HTR-8/SVneo (cell line): Measurements from ENCODE around the gene SBNO2.
"Not testable (repeated sequence)": the region's sequence is repeated elsewhere in the genome, so short reads cannot be mapped to it uniquely, and the experiment has no call there.

Experiments used
- DNase-seq: peaks from one replicate; pipeline ENCODE4 v3.0.0; 2011; ENCODE audit warnings: low spot score, mixed read lengths; ENCODE audit not compliant: insufficient read length
- FAIRE-seq: peaks from 2 replicates; lab custom pipeline; 2011; peaks lifted over from hg19 to GRCh38; lab: Jason Lieb, UNC

SBNO2 gene

DNA sequence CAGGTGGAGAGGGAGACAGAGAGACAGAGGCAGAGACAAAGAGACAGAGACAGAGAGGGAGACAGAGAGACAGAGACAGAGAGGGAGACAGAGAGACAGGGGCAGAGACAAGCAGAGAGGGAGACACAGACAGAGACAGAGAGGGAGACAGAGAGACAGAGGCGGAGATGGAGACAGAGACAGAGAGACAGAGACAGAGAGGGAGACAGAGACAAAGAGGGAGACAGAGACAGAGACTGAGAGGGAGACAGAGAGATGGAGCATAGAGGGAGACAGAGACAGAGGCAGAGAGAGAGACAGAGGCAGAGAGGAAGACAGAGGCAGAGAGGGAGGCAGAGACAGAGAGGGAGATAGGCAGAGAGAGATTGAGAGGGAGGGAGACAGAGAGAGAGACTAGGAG lies 29.3 kb downstream of the SBNO2 start:
- FAIRE-seq (no peak), DNase-seq (no peak)

DNA sequence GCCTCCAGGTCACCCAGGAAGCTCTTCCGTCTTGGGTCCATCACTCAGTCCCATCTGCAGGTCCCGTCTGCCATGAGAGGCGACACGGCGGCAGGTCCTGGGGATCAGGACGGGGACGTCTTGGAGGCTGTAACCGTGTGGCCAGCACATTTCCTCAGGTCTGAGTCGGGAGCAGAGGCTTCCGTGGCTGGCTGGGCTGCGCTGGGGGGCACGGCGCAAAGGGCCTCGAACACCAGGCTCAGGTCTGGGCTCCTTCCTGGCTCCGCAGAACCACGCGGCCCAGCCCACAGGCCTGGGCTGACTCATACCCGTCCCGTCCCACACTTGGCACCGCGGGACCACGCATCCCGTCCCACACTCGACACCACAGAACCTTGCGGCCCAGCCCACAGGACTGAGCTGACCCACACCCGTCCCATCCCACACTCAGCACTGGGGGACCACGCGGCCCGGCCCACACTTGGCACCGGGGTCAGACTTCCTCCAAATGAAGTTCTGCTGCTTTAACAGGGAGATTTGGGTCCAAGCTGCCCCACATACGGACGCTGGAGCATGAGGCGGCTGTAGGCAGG lies 30.2 kb downstream of the SBNO2 start:
- FAIRE-seq (no peak), DNase-seq (no peak)

DNA sequence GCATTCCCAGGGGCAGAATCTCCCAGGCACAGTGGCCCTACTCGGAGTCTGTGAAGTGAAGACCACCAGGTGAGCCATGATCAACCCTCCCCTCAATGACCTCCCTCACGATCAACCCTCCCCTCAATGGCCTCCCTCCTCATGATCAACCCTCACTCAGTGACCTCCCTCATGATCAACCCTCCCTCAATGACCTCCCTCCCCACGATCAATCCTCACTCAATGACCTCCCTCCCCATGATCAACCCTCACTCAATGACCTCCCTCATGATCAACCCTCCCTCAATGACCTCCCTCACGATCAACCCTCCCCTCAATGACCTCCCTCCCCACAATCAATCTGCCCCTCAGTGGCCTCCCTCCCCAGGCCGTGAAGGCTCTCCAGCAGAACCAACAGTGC lies 32.1 kb downstream of the SBNO2 start:
- FAIRE-seq (peak; percentile 99), DNase-seq (no peak)

DNA sequence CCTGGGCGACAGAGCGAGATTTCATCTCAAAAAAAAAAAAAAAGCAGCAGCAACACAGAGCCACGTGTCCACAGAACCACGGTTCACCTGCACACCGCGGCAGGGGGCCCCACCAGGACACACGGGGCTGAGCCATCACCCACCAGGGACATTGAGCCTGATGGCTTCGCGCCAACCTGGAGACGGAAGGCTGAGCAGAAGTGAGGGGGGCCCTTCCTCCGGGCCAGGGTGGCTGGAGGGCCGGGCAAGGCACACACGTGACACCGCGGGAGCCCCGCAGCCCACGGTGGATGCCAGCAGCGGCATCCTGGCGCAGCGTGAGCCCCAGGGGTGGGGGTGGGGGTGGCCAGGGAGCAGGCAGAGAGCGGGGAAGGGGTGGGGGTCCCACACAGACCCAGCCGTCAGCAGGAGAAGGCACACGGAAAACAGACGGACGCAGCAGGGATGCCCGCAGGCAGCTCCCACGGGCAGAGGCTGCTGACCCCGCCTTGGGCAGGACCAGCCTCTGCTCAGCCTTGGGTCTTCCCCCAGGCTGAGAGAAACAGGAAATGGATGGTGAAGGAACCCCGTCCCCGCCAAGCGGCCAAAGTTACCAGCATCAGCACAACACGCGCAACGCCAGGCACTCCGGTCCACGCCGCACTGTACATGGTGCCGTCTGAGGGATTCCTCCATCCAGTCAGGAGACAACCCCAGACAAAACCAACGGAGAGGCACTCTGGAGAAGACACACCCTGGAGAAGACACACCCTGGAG lies 33.6 kb downstream of the SBNO2 start:
- no peak for DNase-seq
- no peak for FAIRE-seq

DNA sequence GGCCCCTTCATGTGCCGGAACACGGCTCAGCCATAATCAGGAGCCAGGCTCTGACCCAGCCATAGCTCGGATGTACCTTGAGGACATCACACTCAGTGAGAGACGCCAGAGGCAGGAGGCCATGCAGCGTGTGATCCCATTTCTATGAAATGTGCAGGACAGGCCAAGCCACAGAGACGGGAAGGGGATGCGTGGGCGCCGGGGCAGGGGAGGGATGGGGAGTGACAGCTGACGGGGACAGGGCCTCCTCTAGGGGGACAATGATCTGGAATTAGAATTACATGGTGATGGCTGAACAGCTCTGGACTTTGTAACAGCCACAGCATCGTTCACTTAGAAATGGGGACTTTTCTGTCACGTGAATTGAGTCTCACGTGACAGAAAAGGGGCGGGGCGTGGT lies 34.9 kb downstream of the SBNO2 start:
- DNase-seq = no peak
- no peak for FAIRE-seq

DNA sequence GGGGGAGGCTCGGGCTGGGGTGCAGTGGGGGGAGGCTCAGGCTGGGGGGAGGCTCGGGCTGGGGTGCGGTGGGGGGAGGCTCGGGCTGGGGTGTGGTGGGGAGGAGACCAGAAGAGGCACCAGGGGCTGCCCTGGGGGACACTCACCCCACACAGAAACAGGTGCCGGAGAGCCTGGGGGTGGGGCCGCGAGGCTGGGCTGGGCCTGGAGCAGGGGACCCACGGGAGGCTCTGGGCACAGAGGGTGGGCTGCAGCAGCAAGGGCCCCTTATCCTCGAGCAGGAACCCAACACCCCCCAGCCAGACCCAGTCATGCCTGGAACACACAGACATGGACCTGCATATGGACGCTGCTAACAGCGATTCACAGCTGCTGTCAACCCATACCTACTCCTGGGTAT lies 35.9 kb downstream of the SBNO2 start:
- FAIRE-seq (no peak), DNase-seq (no peak)

DNA sequence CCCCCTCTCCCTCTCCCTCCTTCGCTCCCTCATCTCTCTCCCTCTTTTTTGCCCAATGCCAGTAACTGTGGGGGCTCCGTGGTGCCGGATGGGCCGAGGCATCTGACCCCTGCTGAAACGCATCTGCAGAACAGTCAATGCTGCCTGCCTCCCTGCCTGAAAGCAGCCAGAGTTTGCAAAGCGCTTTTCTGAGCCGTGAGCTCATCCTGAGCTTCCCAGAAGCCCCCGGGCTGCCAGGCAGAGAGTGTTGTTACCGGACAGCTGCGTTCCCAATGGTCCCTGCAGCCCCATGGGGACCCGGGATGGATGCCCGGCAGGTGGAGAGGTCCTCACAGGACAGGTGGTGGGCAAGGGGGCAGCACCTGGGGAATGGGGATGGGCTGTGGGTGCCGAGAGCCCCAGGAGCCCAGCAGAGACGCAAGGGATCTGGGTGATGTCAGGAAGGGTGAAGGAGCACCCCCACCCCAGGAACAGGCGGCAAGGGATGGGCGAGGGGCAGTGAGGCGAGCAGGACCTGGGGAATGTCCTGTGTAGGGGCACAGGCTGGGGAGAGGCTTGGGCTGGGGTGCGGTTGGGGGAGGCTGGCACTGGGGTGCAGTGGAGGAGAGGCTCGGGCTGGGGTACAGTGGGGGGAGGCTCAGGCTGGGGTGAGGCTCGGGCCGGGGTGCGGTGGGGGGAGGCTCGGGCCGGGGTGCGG lies 37.3 kb downstream of the SBNO2 start:
- DNase-seq = no peak
- no peak for FAIRE-seq

DNA sequence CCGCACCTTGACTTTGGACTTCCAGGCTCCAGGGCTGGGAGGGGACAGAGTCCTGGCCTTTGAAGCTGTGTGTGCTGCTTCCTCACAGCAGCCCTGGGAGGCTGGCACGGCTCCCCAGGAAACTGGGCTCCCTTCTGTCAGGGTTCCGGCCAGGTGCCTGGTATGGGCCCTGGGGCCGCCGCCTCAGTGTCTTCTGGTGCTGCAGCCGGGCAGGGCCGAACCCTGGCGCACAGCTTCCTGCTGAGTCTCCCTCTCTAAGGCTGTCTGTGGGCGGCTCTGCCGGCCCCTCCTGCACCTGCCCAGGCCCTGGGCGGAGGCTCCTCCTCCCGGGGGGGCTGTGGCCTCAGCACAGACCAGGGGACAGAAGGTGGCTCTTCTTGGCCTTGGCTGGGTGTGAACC lies 37.9 kb downstream of the SBNO2 start:
- FAIRE-seq = no peak

DNA sequence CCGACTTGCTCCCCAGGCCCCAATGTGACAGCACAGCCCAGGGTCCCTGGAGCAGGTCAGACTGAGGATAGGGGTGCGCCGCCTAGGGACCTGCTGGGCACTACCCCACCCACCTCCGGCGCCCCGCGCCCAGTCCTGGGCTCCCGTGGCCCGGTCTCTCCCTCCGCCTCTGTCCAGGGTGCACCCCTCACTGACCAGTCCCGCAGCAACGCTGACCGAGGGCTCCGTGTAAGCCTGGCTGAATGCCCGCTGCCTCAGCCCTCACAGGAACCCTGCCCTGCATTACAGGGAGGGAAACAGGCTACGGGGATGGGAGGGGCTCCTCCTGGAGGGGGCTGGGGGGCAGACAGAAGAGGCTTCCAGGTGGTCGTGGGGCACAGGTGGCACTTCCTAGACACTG lies 38.6 kb downstream of the SBNO2 start:
- DNase-seq (no peak), FAIRE-seq (no peak)

More for the DNA sequence above, 37.9 kb downstream of the SBNO2 start:
- no peak for DNase-seq

DNA sequence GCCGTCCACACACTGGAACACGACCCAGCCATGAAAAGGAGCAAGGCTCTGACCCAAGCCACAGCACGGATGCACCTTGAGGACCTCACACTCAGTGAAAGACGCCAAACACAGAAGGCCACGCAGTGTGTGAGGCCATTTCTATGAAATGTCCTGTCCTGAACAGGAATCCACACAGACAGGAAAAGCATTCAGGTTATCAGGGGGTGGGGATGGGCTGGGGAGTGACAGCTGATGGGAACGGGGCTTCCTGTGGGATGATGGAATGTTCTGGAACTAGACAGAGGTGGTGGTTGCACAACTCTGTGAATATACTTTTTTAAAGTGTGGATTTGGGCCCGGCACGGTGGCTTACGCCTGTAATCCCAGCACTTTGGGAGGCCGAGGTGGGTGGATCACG lies 39.6 kb downstream of the SBNO2 start:
- FAIRE-seq (no peak), DNase-seq (no peak)

DNA sequence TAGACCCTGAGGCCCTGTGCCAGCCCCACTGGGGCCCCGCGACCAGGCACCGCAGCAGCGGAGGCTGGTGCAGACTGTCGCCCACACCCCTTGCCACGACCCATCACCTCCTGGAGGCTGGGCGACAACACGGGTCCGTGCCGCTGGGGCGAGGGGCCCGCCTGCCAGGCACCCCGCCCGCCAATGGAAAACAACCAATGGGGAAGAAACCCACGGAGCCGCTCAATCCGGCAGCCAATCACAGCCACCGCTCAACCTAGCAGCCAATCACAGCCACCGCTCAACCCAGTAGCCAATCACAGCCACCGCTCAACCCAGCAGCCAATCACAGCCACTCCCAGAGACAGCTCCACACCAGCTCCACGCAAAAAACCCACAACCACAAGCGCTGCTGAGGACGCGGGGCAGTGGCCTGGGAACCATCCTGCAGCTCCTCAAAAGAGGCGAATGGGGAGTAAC lies 40.6 kb downstream of the SBNO2 start:
- DNase-seq = peak; percentile 34
- no peak for FAIRE-seq

DNA sequence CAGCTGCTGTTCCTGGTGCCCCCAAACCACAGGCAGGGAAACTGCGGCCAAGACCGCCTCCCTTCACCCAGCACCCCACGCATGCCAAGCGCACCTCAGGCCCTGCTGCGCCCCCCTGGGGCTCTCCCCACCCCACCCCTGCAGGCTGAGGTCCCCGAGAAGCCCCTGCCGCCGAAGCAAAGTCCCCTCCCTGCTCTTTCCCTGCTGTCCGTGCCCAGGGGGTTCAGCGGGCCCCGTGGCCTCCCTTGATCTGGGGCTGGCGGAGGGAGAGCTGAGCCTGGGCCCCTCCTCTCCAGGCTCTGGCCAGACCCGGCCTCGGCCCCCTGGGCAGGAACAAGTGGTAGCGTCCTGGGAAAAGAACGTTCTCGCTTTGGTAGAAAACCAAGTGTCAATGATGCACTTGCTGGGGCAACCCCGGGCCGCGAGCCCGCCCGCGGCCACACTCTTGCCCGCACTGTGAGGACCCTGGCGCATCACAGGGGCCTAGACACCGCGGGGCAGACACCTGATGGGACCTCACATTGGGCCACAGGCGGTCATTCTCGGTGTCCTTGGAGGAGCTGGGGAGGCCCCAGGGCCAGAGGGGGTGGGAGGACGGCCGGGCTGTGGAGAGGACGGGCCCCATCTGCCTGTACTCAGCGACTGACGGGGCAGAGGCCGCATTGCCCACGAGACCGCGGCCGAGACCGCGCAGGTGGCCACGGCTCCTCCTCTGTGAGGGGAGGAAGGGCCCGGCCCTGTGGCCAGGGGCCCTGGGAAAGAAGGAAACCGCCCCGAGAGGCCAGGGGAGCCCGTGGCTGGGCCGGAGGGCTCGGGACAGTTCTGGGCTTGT lies 41.3 kb downstream of the SBNO2 start:
- DNase-seq (no peak), FAIRE-seq (no peak)

DNA sequence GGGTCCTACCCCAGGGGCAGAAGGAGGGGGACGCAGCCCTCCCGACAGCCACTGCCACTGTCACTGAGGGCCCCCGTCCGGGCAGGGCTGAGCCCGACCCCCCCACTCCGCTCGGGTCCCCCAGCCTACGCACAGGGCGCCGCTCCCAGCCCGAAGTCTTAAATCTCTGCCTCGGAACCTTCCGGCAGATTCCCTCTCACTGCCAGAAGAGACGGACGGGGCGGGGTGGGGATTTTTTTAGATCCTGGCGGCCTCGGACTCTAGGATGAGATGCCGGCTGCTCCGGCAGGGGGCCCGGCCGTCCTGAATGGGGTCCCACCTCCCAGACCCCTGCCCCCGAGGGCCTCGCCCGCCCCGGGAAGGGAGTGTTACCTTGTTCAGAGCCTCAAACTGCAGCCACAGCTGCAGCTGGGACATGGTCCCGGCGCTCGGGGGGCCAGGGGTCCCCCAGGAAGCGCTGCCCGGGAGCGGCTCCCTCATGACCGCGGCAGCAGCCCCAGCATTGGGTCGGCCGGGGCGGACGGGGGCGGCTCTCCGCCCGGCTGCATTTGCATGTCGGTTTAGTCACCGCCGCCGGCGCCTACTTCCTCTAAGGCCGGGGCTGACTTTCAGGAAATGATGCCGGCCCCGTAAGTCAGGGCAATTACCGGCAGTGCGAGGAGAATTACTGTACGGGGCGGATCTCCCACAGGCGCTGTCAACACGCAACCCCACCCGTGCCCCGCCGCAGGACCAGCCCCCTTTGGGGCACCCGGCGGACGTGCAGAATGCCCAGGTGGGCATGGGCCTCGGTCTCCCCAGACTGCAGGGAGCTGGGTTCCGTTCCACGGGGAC lies 42.1 kb downstream of the SBNO2 start:
- DNase-seq (peak; percentile 59), FAIRE-seq (peak; percentile 62)

DNA sequence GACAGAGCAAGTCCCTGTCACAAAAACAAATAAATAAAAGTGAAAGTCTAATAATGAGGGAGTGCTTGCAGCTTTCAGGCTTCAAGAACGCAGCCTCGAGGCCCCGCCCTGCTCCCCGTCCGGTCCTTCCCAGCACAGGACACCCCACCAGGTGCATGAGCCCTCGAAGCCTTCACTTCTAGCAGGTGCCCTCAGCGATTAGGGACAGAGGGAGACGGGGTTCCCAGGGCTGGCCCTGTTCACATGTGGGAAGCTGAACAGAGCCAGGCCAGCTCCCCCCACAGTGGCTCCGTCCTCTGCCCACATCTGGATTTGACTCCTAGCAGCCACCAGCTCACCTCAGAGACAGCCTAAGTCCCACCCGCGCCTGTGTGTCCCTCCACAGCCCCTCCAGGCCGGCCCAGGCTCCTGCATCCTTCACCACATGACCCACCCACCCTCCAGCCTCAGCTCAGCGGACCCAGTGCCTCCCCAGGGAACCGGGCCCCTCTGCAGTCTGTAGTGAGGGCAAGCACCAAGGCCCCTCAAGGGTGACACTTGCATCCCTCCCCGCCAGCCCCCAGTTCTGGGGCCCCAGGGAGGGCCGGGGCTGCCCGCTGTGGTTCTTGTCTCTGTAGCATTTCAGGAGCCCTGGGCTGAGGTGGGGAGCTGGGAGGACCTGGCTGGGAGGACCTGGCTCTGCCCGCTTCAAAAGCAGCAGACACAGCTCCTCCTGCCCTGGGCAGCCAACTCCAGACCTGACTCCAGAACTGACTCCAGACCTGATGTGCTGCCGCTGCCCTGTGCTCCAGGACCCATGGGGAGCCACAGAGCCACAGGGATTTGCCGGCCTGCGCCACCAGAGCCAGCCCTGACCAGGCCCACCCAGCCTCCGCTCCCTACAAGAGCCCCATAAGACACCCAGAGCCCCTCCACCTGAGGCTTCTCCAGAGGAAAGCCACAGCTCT lies 43.0 kb downstream of the SBNO2 start:
- no peak for DNase-seq
- no peak for FAIRE-seq

DNA sequence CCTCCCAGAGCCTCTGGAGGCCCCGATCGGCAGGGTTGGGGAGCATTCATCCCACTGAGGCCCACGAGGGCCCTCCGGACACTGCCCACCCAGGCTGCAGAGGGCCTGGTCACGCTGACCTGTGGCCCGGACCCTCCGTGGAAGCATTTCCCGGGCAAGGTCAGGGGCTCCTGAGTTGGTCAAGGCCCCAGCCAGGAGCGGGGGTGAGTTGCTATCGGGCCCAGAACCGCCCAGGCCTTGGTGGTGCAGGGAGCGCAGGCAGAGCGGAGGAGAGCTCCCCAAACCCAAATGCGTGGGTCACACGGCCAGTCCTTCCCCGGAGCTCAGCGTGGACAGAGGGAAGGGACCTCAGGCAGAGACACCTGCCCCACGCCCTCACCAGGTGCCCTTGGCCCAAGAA lies 44.5 kb downstream of the SBNO2 start:
- DNase-seq (no peak), FAIRE-seq (no peak)

DNA sequence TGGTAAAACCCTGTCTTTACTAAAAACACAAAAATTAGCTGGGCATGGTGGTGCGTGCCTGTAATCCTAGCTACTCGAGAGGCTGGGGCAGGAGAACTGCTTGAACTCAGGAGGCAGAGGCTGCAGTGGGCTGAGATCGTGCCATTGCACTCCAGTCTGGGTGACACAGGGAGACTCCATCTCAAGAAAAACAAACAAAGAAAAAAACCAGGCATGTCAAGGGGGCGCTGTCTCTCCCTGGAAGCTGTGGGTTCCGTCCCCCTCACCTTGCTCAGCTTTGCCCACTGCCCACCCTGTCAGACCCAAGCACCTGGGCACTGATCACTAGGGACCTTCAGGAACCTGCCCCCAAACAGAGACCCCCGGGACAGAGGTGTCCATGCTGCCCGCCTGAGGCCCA lies 45.0 kb downstream of the SBNO2 start:
- DNase-seq, FAIRE-seq: not testable (repeated sequence)

DNA sequence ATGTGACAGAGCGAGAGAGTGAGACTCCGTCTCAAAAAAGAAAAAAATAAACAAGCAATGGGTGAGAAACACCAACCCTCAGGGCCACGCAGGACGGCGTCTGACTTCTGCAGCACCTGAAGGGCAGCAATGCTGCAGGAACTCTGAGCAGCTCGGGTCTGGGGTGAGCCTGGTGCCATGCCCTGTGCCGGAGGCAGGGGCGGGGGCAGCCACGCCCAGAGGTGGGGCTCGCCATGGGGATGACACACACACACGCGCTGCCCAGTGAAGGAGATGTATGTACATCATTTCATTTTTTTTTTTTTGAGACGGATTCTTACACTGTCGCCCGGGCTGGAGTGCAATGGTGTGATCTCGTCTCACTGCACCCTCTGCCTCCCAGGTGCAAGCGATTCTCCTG lies 46.0 kb downstream of the SBNO2 start:
- no peak for FAIRE-seq

DNA sequence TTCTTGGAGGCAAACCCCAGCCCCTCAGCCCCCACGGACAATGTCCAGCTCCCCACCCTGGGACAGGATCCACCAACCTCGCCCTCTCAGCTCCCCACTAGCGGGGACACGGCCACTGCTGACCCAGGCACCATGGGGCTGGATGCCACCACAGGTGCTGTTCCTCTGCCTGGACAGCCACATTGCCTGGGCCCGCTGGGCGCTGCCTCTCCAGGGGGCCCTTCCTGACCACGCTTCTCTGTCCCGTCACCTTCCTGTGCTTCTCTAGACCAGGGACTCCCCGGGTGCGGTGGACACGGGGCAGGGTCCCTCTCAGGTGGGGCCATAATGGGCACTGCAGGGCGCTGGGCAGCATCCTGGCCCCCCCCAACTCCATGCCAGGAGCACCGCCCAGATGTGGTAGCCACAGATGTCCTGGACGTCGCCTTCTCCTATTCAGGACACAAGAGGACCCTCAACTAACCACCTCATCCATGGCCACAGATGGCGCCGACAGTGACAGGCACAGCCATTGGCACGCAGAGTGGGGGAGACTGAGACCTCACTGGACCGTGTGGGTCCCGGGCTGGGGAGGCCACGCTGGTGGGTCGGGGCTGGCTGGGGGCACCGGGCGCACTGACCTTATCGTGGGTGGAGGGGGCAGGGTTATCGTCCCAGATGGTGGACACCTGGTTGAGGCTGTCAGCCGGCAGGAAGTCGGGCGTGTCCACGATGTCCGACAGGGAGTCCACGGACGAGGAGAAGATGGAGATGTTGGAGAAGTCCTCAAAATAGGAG lies 46.9 kb downstream of the SBNO2 start:
- DNase-seq = no peak
- no peak for FAIRE-seq

More for the DNA sequence above, 46.0 kb downstream of the SBNO2 start:
- no peak for DNase-seq
